Peyer's patch (tissue), 4 donors: ENCODE measurements around the gene IPO4.

Experiments used
- CTCF ChIP-seq, 6 experiments: fragments of 450-650 bp in 4 of 6; fragments of 200-600 bp in 2 of 6; sonication (generic) in 1 of 6; IDR thresholded peaks; one replicate each; pipeline ENCODE4 v1.5.1; 2017 to 2019; ENCODE audit warnings: antibody characterized with exemption in 6 of 6, mild to moderate bottlenecking in 3 of 6, moderate library complexity in 1 of 6
- POLR2A ChIP-seq, 2 donors: fragments of 450-650 bp; IDR thresholded peaks; one replicate each; pipeline ENCODE4 v1.5.1; 2017; ENCODE audit warnings: antibody characterized with exemption in 2 of 2, mild to moderate bottlenecking in 2 of 2, moderate library complexity in 2 of 2

- no peak for TF ChIP-seq CTCF (IDR thresholded peaks at IDR 0.05)
- TF ChIP-seq POLR2A (IDR thresholded peaks at IDR 0.05) = no peak
Measured at GRCh38 chr14:24183014-24183481, 5.6 kb downstream of the IPO4 start.
